Activated CD4-positive, CD25-positive, alpha-beta regulatory T cell treated with anti-CD3 and anti-CD28 coated beads, Interleukin-2, amount 50 U/mL, for 16 hours (primary cell): ENCODE results near the gene SCML1.
A peak's percentile ranks its signal among the peaks of the same experiment; 100 is the strongest.
"Not testable (repeated sequence)": the region's sequence is repeated elsewhere in the genome, so short reads cannot be mapped to it uniquely, and the experiment has no call there.

ENCODE experiments used
- DNase-seq: peaks from one replicate; pipeline ENCODE4 v3.0.0-alpha.2; 2020; ENCODE audit warnings: low read depth, low spot score

SCML1 gene

DNA sequence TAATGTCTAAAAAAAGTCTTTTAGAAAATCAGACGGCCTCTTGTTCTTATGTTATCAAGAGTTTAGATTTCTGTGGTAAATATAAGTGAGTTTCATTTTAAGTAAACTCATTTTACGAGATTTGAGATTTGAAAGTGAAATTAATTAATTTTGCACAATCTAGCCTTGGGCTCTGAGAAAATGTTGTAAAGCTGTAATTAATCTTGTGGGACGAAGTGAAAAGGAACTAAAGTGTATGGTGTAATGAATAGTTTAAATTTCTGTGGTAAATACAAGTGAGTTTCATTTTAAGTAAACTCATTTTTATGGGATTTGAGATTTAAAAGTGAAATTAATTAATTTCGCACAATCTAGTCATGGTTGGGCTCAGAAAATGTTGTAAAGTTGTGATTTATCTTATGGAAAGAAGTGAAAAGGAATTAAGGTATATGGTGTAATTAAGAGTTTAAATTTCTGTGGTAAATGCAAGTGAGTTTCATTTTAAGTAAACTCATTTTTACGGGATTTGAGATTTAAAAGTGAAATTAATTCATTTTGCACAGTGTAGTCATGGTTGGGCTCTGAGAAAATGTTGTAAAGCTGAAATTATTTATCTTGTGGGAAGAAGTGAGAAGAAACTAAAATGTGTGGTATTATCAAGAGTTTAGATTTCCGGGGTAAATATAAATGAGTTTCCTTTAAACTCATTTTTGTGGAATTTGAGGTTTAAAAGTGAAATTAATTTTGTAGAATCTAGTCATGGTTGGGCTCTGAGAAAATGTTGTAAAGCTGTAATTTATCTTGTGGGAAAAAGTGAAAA lies 1.6 kb downstream of the SCML1 start:
- no peak for DNase-seq

- DNase-seq: no peak
Observed at GRCh38 chrX:17740137-17741122, 3.1 kb downstream of the SCML1 start.

DNA sequence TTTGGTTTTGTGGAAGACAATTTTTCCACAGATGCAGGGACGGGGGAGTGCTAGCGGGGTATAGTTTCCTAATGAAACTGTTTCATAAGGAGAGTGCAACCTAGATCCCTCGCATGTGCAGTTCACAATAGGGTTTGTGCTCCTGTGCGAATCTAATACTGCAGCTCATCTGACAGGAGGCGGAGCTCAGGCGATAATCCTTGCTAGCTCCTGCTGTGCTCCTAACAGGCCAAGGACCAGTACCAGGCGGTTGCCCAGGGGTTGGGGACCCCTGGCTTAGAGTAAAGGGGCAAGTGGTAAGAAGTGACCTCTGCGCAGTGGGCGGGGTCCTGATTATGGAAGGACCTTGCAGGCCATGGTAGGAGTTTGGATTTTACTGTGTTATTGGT lies 3.8 kb downstream of the SCML1 start:
- DNase-seq: no peak

DNA sequence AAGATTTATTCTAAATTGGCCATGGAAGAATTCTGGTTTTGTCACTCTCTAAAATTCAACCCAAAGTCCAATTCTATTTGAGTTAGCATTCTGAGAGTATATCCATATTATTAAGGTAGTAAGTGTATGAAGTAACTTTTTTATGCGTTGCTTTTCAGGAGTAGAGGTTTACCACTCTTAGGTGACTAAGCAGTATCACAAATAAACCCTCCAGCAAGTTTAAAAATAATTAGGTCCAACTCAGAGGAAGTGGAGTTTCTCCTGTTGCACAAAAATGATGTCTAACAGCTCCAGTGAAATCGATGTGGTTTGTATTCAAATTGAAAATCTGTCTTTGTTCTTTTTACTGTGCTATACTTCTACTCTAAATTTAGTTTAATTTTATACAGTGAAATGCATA lies 6.6 kb downstream of the SCML1 start:
- DNase-seq: no peak

- no peak for DNase-seq
Observed at GRCh38 chrX:17744896-17745523, 7.7 kb downstream of the SCML1 start.

- DNase-seq: no peak
Observed at GRCh38 chrX:17747692-17748091, 10.4 kb downstream of the SCML1 start.

DNA sequence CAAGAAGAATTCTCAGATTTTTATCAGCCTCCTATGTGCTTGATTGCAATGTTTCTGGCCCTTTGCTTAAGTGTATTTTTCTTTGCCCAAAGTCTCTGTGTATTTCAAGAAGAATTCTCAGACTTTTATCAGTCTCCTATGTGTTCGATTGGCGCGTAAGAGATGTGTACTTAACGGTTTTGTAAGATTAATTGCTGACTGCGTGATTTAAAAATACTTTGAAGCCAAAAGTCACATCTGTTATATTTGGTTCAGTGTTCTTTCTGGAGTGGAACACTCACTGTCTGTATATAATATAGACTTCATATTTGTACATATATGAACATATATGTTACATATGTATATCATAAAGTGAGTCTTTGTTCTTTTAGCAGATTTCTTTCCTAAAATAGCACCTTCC lies 11.4 kb downstream of the SCML1 start:
- DNase-seq: no peak

DNA sequence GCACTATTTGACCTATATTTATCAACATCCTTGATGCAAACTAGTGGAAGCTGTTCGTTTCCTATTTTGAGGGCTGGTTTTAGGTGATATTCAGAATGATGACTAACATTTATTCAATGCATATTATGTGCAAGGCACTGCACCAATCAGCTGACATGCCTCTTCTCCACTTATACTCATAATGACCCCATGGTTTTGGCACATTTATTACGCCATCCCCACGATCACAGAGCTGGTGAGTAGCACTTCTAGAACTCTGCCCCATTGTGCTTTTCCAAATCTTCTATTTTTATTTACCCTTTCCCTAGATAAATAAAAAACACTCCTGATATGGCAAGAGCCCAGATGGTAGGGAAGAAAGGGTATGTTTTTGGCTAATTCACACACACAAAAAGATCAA lies 13.1 kb downstream of the SCML1 start:
- no peak for DNase-seq

DNA sequence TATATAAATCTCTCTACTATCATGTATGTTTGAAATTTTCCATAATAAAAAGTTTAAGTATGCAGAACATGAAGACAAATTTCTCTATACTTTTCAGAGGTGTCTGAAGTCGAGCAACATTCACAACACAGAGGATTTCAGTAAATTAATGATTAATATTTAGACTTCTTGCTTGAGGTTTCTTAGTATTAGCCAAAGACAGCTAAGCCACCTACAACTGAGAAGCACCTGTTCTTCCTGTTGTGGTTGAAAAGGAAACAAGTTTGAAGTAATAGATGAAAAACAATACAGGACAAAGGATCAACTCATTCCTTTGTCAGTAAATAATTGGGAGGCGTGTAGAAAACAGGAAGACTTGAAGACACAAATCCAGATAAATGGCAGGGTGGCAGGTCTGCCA lies 21.1 kb downstream of the SCML1 start:
- no peak for DNase-seq

- no peak for DNase-seq
Observed at GRCh38 chrX:17759990-17760389, 22.7 kb downstream of the SCML1 start.

DNA sequence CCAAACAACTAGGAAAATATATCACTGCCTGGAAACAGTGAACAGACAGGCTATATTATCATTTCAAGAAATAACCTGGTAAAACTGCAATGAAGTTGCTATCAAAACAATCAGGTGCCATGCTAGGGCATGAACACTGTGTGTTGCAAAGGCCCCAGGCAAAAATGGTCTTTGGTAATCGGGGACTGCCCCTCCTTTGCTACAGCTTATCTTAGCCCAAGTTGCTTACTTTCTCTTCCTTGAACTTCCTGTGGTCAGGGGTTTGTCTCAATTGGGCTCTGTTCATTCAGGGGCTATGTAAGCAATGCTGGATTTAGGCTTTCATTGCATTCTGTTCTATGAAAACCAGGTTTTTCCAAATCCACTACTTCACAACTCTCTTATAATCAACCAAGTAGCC lies 30.4 kb downstream of the SCML1 start:
- DNase-seq: no peak

DNA sequence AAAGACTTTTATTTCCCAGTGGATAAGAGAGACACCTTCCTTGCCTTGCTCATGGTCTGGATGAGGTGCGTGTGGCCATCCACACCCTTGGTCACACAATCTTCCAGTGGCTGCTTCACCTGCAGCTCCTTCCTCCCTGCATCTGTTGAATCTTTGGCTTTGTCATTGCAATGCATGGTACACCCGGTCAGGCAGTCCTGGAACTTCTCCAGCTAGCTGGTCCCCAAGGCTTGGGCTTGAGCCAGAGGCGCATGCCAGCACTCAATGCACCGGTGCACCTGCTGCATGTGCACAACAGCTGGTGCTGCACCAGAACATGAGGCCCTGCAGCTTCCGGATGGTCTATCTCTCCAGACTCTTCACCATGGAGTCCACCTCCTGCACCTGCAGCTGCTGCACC lies 31.7 kb downstream of the SCML1 start:
- no peak for DNase-seq

- DNase-seq: no peak
Observed at GRCh38 chrX:17769701-17770269, 32.5 kb downstream of the SCML1 start.

- DNase-seq: no peak
Observed at GRCh38 chrX:17773221-17773876, 36.1 kb downstream of the SCML1 start.

GRCh38 chrX:17774053-17774452 lies 36.8 kb downstream of the SCML1 start:
- DNase-seq: no peak

DNA sequence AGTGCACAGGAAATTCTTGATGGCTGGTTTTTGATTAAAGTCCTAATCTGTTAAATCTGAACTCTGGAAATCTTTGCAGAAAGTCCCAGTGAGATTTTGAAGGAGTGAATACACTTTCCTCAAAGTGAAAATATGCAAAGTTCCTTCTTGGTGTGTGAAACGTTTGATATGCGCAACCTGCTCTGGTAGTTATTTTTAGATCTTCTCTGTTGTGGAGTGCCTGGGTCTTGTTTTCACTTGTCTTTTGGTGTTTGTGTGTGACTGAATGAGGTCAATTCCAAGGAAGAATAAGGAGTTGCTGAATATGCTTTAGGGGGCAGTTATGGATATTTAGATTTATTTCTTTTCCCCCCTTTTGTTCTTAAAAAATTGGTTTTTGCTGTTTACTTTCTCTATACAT lies 41.7 kb downstream of the SCML1 start:
- no peak for DNase-seq

DNA sequence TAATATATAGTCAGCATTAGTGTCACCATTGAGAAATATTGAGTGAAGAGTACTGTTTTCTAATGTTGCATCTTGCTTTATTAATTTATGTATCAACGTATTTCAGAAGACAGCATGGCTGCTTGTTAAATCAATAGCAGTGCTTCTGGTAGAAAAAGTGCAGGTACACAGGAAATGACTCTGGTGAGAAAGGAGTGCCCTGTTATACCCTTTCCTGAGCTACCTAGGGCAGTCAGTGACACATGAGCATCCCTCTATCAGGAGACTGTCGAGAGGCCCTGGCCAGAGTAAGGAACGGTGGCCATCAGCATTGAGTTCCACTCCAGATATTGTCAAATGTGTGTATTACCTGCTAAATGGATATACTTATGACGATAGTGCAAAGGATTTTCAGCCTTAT lies 42.1 kb downstream of the SCML1 start:
- DNase-seq: no peak

- DNase-seq: not testable (repeated sequence)
Observed at GRCh38 chrX:17786554-17787347, 49.5 kb downstream of the SCML1 start.

DNA sequence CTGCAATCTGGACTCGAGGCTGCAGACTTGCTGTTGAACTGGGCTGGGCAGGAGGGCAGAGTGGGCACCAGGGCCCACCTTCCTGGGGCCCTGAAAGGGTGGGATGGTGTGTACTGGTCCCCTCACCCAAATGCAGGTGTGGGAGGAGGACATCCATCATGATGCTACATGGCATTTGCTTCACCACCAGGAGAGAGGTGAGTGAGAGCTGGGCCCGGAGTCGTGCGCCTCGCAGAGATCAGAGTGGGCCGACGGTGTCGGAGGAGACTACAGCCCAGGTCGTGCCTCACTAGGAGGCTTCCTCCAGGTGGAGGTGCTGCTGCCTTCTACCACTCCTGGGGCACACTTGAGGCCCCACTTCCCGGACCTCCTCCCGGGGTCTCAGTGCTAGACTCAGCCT lies 50.3 kb downstream of the SCML1 start:
- DNase-seq: no peak

DNA sequence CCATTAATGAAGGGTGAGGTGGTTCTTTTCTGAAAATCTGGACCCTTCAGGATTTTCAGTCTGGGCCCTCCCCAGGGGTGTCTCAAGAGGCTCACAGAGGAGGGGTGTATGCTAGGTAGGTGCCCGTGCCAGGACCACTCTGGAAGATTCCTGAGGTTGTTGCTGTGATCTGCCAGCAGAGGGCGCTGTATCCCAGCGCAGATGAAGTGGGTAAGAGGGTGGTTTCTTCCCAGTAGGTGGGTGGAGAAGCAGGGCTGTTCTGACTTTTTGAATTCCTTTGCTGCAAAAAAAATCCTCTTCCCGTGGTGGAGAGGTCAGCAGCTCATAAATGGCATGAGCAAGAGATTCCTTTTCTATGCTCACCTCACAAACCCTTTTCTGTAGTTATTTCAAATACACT lies 51.1 kb downstream of the SCML1 start:
- peak; percentile 1 for DNase-seq
